HuH-7.5 (cell line): ENCODE measurements around the gene LMO2.

Source experiments
- DNase-seq: peaks from one replicate; pipeline ENCODE4 v3.0.0; 2011; ENCODE audit warnings: low spot score

LMO2 gene

DNA sequence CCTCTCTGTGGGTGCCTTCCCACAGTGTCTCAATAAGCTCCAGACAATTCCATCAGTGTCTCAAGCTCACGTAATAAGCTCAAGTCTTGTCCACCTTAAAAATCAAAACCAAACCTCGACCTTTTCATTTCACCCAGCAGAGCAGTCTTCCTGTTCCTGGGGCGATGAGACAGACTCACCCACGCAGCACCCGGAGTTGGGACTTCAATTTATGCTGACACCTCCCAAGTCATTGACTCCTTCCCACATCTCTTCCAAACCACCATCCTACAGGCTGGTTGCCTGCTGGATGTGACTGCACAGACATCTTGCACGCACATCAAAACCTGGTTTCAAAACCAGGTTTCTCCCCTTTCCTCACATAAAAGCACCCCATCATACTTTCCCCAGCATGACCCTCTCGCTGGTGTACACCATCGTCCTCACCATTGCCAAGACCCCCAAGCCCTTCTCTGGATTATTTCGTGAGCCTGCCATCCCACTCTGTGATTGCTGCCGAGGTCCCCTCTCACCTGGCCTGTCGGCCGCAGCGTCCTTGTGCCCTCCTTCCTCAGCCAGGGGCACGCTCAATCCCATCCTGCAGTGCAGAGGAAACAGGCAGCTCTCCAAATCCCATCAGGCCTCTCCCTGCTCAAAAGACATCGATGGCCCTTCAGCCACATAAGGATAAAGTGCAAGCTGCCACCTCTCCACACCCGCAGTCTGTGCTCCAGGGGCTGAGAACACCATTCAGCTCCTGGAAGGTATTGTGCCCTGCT lies 72.4 kb downstream of the LMO2 start:
- DNase-seq = no peak
